ENCODE measurements around the gene LRMDA.

Gene LRMDA

GRCh38 chr10:75857269-75857846, 425.9 kb downstream of the LRMDA start:
- no peak for DNase-seq

DNA sequence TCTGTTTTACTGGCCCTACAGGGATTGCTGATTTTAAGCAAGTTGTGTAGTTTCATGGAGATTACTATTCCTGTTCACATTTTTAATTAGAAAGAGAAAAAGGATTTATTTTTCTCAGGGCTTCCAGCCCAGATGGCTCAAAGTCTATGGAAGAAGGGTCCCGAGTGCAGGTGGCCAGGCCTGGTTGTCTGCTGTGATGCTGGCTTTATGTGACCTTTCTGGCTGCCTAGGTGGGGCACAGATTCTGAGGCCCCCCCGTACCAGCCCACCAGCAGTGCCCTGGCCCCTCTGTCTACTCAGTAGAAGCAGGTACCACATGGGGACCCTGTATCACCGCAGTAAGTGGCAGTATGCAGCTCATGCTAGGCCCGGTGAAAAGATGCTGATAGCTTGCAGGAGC, 426.5 kb downstream of the LRMDA start:
- DNase-seq: no peak

- no peak for DNase-seq
Measured at GRCh38 chr10:75858339-75858738, 426.9 kb downstream of the LRMDA start.

DNA sequence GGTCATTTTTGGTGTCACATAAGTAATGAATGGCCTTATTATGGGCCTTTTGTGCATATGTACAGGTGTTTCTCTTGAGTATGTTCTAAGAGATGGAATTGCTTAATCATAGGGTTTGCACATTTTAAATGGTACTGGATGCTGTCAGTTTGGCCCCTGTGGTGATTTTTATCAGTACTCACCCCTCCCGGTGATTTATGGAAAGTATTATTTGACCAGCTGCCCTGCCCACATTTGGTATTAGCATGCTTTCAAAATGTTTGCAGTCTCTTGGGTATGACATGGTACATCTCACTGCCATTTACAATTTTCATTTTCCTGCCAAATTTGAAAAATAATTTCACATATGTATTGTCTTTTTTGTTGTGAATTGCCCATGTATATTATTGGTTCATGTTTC, 427.7 kb downstream of the LRMDA start:
- DNase-seq: no peak

GRCh38 chr10:75860009-75860408, 428.6 kb downstream of the LRMDA start:
- DNase-seq: no peak

DNA sequence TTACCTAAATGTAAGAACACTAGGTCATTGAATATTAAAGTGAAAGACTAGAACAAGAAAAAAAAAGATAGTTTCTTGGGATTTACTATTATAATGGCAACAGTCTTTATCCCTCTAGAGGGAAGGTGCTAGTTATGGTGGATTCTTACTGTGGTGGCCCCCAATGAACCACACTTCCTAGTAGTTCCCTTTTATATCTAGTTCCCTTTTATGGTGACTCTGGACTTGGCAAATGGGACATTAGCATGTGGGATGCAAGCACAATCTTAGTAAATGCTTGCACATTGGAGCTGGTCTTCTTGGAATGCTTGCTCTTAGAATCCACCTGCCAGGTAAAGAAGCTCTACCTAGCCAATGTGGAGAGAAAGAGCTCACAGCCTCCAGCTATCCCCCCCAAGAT, 430.2 kb downstream of the LRMDA start:
- DNase-seq: no peak

- no peak for DNase-seq
Measured at GRCh38 chr10:75862935-75863334, 431.5 kb downstream of the LRMDA start.

DNA sequence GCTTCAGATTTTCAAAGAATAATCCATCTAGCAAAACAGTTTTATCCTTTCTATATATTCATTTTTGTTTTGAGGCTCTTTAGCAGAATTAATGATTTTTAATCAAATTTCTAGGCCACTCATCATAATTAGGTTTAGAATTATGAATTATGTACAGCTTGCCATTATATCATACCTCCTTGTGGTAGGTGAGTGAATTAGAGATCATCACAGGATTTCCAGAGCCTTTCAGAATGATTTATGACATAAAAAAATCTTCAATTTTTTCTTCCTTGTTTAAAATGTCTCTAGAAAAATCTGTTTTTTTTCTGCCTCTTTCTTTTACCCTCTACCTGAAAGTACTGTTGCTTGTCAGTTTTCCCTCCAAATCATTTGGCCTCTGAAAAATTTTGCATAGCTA, 433.3 kb downstream of the LRMDA start:
- no peak for DNase-seq

DNA sequence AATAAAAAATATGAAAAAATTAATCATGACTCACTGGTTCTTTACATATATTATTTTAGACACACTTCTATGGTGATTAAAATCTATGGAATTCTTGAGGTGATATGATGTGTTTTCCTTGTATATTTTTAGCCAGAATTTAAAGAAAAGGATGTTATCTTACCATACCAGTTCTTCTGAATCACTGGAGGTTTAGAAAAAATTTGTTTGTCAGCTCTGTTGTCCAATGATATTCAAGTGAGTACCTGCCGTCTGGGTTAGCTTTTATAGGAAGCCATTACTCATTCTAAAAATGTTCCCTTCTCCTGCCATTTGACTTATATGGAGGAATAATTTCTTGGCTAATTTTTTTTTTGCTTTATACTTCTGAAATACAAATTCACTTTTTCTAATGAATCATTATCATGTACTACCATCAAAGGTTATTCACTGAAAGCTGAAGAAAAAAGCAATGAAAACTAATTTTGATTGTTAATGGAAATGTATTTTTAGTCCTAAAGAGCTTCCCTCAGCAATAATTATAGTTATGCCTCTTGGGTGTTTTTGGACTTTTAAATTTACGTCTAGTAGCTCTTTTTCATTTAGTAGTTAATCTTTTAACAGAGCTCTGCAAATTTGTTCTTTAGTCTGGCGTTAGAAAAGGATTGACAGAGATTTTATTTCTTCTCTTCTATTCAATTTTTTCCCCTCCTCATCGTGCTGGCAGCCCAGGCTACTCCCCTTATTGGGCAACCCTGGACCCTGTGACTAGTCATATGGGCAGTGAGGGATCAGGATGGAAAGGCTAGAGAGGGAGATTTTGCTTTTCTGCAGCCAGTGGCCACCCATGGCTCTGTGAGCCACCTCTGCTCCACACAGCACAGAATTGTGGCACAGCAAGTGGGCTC, 434.2 kb downstream of the LRMDA start:
- DNase-seq: no peak

DNA sequence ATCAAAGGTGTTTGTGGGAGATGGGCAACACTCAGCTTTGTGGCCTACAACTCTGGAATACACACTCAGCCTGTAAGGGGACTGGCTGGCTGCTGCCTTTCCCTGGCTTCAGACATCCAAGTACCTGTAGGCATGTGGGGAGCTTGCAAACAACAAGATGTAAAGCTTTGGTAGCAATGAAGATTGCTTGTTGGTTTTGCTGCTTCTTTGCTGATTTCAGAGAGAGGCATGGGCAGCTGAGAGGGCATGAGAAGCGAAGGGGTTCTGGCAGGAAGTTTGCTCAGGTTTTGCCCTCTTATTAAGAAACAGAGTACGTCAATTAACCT, 434.8 kb downstream of the LRMDA start:
- DNase-seq: no peak

GRCh38 chr10:75866731-75867130, 435.3 kb downstream of the LRMDA start:
- DNase-seq: no peak

GRCh38 chr10:75868574-75868973, 437.1 kb downstream of the LRMDA start:
- DNase-seq: no peak

- DNase-seq: no peak
Measured at GRCh38 chr10:75870039-75870645, 438.7 kb downstream of the LRMDA start.

DNA sequence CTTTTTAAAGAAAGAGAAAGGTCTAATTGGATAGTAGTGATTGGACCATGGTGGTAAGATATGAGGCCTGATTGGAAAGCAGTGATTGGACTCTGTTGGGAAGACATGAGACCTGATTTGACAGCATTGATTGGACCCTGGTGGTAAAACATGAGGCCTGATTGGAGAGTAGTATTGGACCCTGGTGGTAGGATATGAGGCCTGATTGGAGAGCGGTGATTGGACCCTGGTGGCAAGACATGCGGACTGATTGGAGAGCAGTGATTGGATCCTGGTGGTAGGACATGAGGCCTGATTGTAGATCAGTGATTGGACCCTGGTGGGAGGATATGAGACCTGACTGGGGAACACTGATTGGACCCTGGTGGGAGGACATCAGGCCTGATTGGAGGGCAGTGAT, 444.3 kb downstream of the LRMDA start:
- DNase-seq: no peak

DNA sequence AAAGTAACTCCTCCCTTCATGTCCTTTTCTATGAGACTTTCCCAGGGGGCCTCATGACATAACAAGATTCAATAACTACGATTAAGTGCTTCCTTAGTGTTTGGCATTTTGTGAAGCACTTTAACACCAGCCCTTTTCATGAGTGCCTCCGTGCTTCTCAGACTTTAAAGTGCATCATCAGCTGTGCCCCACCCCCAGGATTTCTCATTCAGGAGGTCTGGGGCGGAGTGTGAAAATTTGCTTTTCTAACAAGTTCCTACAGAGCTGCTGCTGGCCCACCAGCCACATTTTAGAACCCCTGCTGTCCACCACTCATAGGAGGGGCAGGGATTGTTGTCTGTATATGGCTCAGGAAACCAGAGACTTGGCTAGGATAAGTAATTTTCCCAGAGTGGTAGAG, 445.3 kb downstream of the LRMDA start:
- no peak for DNase-seq

DNA sequence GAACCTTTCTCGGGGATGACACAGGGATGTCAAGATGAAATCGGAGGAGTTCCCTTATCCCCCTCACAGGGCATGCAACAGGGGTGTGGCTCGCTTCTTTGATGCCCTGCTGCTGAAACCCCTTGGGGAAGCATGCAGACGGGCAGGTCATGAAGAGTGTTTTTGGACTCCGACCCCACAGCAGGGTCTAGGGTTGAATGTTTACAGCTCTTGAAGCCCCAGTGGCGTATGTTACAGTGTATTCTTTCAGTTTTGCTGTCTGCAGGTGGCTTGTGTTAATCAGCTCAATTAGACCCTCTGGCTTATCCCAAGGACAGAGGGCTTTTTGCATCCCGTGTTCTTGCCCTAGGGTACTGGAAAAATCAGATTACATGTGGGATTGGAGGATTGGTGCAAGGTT, 446.5 kb downstream of the LRMDA start:
- no peak for DNase-seq

- DNase-seq: no peak
Measured at GRCh38 chr10:75878586-75878985, 447.2 kb downstream of the LRMDA start.

- no peak for DNase-seq
Measured at GRCh38 chr10:75880031-75880775, 448.8 kb downstream of the LRMDA start.

- DNase-seq: no peak
Measured at GRCh38 chr10:75883081-75884072, 452.0 kb downstream of the LRMDA start.

DNA sequence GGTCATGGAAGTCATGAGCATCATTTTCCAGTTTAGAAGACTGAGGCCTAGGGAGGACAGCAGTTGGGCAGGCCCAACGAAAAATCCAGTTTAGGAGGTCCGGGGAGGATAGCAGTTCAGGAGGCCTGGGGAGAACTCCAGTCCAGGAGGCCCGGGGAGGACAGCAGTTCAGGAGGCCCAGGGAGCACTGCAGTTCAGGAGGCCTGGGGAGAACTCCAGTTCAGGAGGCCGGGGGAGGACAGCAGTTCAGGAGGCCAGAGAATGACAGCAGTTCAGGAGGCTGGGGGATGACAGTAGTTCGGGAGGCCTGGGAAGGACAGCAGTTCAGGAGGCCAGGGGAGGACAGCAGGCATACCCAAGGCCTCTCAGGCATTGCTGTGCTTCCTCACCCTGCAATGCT, 453.4 kb downstream of the LRMDA start:
- no peak for DNase-seq

DNA sequence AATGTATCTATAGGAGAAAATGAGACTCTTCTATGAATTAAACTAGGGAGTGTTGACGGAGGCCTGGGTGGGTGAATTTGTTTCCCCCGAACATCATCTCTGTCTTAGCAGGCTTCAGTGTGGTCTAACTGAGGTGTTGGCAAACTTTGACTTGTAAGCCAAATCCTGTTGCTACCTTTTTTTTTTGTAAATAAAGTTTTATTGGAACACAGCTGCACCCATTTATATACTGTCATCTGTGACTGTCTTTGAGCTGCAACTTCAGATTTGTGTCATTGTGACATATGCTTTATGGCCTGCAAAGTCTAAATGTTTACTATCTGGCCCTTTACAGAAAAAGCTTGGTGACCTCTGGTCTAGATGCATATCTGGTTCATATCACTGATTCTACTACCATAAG, 455.9 kb downstream of the LRMDA start:
- DNase-seq: no peak

GRCh38 chr10:75887992-75888680, 456.7 kb downstream of the LRMDA start:
- DNase-seq: no peak
